Measurements from ENCODE around the gene ZNF423.

Gene ZNF423

GRCh38 chr16:49504626-49505025 lies 351.3 kb downstream of the ZNF423 start:
- DNase-seq (no peak), ATAC-seq (ENCODE audit: insufficient read depth, low read depth) (no peak)
- no peak for TF ChIP-seq CTCF (IDR thresholded peaks at IDR 0.05; ENCODE audit: borderline replicate concordance, extremely low read depth, low read length, poor library complexity, severe bottlenecking)
- TF ChIP-seq EZH2 (IDR thresholded peaks at IDR 0.05; ENCODE audit: borderline replicate concordance, low read depth, low read length, severe bottlenecking): no peak
- Histone ChIP-seq H3K9ac (ENCODE audit: low read depth, low read length) (no peak overlapping the region), H2AFZ (ENCODE audit: low read depth, low read length) (no peak overlapping the region), H4K20me1 (ENCODE audit: insufficient read depth, low read length) (no peaks in the 10 kb centered on the region), H3K27me3 (ENCODE audit: insufficient read depth, low read length, poor library complexity) (no peaks in the 10 kb centered on the region), H3K9me3 (ENCODE audit: insufficient read depth, low read length, severe bottlenecking) (no peaks in the 10 kb centered on the region), H3K4me1 (ENCODE audit: insufficient read depth, low read length) (no peaks in the 10 kb centered on the region), H3K36me3 (ENCODE audit: insufficient read depth, low read length) (no peaks in the 10 kb centered on the region), H3K27ac (ENCODE audit: low read length) (no peak overlapping the region), H3K4me2 (ENCODE audit: insufficient read depth, low read length) (no peak overlapping the region), H3K4me3 (ENCODE audit: low read depth in 1 of 2, low read length in 2 of 2) (no peak overlapping the region), H3K79me2 (ENCODE audit: insufficient read depth, low read length) (no peaks in the 10 kb centered on the region)

GRCh38 chr16:49504023-49504364 lies 351.9 kb downstream of the ZNF423 start:
- Histone ChIP-seq H3K4me2 (ENCODE audit: insufficient read depth, low read length) (no peak overlapping the region), H3K36me3 (ENCODE audit: insufficient read depth, low read length) (no peaks in the 10 kb centered on the region), H3K4me1 (ENCODE audit: insufficient read depth, low read length) (no peaks in the 10 kb centered on the region), H3K79me2 (ENCODE audit: insufficient read depth, low read length) (no peaks in the 10 kb centered on the region), H3K9ac (ENCODE audit: low read depth, low read length) (no peak overlapping the region), H2AFZ (ENCODE audit: low read depth, low read length) (no peak overlapping the region), H3K4me3 (ENCODE audit: low read depth in 1 of 2, low read length in 2 of 2) (no peak overlapping the region), H3K27me3 (ENCODE audit: insufficient read depth, low read length, poor library complexity) (no peaks in the 10 kb centered on the region), H3K9me3 (ENCODE audit: insufficient read depth, low read length, severe bottlenecking) (no peaks in the 10 kb centered on the region), H3K27ac (ENCODE audit: low read length) (no peak overlapping the region), H4K20me1 (ENCODE audit: insufficient read depth, low read length) (no peaks in the 10 kb centered on the region)
- ATAC-seq (ENCODE audit: insufficient read depth, low read depth) (no peak), DNase-seq (no peak)
- TF ChIP-seq EZH2 (IDR thresholded peaks at IDR 0.05; ENCODE audit: borderline replicate concordance, low read depth, low read length, severe bottlenecking) (no peak), CTCF (IDR thresholded peaks at IDR 0.05; ENCODE audit: borderline replicate concordance, extremely low read depth, low read length, poor library complexity, severe bottlenecking) (no peak)

GRCh38 chr16:49503256-49504022 lies 352.5 kb downstream of the ZNF423 start:
- no peak for DNase-seq
- no peaks in the 10 kb centered on the region for H4K20me1 ChIP-seq (ENCODE audit: insufficient read depth, low read length)

More at GRCh38 chr16:49503256-49504022, 352.5 kb downstream of the ZNF423 start:
- Histone ChIP-seq H3K27me3 (ENCODE audit: insufficient read depth, low read length, poor library complexity) (no peaks in the 10 kb centered on the region), H2AFZ (ENCODE audit: low read depth, low read length) (no peak overlapping the region), H3K9ac (ENCODE audit: low read depth, low read length) (no peak overlapping the region), H3K4me2 (ENCODE audit: insufficient read depth, low read length) (no peak overlapping the region), H3K79me2 (ENCODE audit: insufficient read depth, low read length) (no peaks in the 10 kb centered on the region), H3K27ac (ENCODE audit: low read length) (no peak overlapping the region), H3K4me1 (ENCODE audit: insufficient read depth, low read length) (no peaks in the 10 kb centered on the region), H3K9me3 (ENCODE audit: insufficient read depth, low read length, severe bottlenecking) (no peaks in the 10 kb centered on the region), H3K36me3 (ENCODE audit: insufficient read depth, low read length) (no peaks in the 10 kb centered on the region), H3K4me3 (ENCODE audit: low read depth in 1 of 2, low read length in 2 of 2) (no peak overlapping the region)
- TF ChIP-seq EZH2 (IDR thresholded peaks at IDR 0.05; ENCODE audit: borderline replicate concordance, low read depth, low read length, severe bottlenecking) (no peak), CTCF (IDR thresholded peaks at IDR 0.05; ENCODE audit: borderline replicate concordance, extremely low read depth, low read length, poor library complexity, severe bottlenecking) (no peak)
- ATAC-seq (ENCODE audit: insufficient read depth, low read depth): no peak
